HL-60 (cell line): ENCODE measurements around the gene ABCF1.
A peak's percentile ranks its signal among the peaks of the same experiment; 100 is the strongest.

ENCODE experiments used
- DNase-seq, 2 experiments: peaks; one replicate each; pipeline ENCODE4 v3.0.0-alpha.2; 2010 to 2020; ENCODE audit warnings: low read depth in 1 of 2, low spot score in 1 of 2
- H3K27ac ChIP-seq: fragments of 250-450 bp; sonication (Bioruptor Pico); replicated peaks from 2 replicates; pipeline ENCODE4 v1.5.1; 2020; ENCODE audit warnings: mild to moderate bottlenecking, moderate library complexity
- H3K27me3 ChIP-seq: fragments of 250-450 bp; sonication (Bioruptor Pico); 2 replicates; pipeline ENCODE4 v1.5.1; 2021; ENCODE audit warnings: mild to moderate bottlenecking, moderate library complexity; ENCODE audit not compliant: insufficient read depth, poor library complexity, severe bottlenecking
- H3K4me3 ChIP-seq: replicated peaks from 2 replicates; pipeline ENCODE4 v1.5.1; 2011; ENCODE audit warnings: mild to moderate bottlenecking, control low read depth, low read length; ENCODE audit not compliant: insufficient read depth
- GABPA ChIP-seq: IDR thresholded peaks from 2 replicates; pipeline ENCODE4 v1.6.1; 2012; ENCODE audit warnings: low read depth
- POLR2AphosphoS5 ChIP-seq: IDR thresholded peaks from 2 replicates; pipeline ENCODE4 v1.6.1; 2012; ENCODE audit warnings: low read depth
- SPI1 ChIP-seq: IDR thresholded peaks from 2 replicates; pipeline ENCODE4 v1.6.1; 2012; ENCODE audit warnings: low read depth, mild to moderate bottlenecking, borderline replicate concordance
- TF ChIP-seq, protein P1 (sequence below): IDR thresholded peaks from 2 replicates; pipeline ENCODE4 v1.6.1; 2012; ENCODE audit warnings: low read depth; ENCODE audit not compliant: insufficient replicate concordance
- TF ChIP-seq, protein P2 (sequence below): IDR thresholded peaks from one replicate; pipeline ENCODE4 v1.5.1; 2011; ENCODE audit warnings: low read length, control low read depth, inconsistent platforms; ENCODE audit not compliant: insufficient read depth

Gene ABCF1

DNA sequence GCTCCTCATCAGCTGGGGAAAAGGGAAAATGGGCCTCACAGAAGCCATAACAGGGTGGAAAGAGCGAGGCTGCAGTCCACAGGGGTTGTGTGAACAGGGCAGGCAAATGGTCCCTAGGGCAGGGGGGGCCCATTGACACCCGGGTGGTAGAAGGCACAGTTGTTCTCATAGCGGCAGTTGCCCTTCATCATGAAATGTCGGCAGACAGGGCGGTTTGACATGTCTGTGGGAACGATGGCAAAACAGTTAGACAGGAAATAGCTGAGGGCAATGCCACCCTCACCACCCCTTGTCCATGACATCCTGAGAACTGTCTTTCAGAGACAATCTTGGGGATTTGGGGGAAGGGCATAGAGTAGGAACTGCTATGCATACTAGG lies 30.2 kb downstream of the ABCF1 start:
- Histone ChIP-seq H3K27me3 (no peaks in the 10 kb centered on the region), H3K27ac (no peak overlapping the region), H3K4me3 (no peak overlapping the region)
- no peak for TF ChIP-seq SPI1
- DNase-seq: no peak

DNA sequence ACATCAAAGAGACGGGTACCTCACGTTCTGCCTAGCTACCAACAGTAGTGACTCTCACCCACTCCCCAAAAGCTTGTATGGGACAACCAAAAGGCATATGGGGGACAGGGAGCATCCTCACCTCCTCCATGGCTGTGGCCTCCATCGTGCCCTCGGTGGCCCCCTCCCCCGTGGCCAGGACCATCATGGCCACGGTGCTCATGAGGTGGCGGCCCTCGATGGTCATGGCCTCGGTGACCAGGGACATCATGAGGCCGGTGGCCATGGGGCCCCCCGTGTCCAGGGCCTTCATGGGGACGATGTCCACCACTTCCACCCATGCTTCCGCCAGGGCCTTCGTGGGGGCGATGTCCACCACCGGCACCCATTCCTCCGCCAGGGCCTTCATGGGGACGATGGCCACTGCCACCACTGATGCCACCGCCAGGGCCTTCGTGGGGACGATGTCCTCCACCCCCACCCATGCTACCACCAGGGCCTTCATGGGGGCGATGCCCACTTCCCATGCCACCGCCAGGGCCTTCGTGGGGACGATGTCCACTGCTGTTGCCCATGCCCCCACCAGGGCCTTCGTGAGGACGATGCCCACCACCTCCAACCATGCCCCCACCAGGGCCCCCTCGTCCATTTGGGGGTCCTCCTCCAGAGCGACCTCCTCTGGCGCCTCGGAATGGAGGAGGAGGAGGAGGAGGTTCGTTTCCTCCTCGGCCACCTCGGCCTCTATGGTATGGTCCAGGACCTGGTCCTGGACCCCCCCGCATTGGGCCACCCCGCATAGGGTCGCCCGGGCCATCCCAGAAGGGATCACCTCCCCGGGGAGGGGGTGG lies 30.8 kb downstream of the ABCF1 start:
- H3K4me3 ChIP-seq: no peak overlapping the region
- TF ChIP-seq, protein P1, sequence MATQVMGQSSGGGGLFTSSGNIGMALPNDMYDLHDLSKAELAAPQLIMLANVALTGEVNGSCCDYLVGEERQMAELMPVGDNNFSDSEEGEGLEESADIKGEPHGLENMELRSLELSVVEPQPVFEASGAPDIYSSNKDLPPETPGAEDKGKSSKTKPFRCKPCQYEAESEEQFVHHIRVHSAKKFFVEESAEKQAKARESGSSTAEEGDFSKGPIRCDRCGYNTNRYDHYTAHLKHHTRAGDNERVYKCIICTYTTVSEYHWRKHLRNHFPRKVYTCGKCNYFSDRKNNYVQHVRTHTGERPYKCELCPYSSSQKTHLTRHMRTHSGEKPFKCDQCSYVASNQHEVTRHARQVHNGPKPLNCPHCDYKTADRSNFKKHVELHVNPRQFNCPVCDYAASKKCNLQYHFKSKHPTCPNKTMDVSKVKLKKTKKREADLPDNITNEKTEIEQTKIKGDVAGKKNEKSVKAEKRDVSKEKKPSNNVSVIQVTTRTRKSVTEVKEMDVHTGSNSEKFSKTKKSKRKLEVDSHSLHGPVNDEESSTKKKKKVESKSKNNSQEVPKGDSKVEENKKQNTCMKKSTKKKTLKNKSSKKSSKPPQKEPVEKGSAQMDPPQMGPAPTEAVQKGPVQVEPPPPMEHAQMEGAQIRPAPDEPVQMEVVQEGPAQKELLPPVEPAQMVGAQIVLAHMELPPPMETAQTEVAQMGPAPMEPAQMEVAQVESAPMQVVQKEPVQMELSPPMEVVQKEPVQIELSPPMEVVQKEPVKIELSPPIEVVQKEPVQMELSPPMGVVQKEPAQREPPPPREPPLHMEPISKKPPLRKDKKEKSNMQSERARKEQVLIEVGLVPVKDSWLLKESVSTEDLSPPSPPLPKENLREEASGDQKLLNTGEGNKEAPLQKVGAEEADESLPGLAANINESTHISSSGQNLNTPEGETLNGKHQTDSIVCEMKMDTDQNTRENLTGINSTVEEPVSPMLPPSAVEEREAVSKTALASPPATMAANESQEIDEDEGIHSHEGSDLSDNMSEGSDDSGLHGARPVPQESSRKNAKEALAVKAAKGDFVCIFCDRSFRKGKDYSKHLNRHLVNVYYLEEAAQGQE: no peak
- TF ChIP-seq POLR2AphosphoS5: 0 out of 2 replicates have a peak, but pooled peaks have one; percentile 28
- H3K27ac ChIP-seq: no peak overlapping the region
- no peaks in the 10 kb centered on the region for H3K27me3 ChIP-seq
- no peak for DNase-seq

DNA sequence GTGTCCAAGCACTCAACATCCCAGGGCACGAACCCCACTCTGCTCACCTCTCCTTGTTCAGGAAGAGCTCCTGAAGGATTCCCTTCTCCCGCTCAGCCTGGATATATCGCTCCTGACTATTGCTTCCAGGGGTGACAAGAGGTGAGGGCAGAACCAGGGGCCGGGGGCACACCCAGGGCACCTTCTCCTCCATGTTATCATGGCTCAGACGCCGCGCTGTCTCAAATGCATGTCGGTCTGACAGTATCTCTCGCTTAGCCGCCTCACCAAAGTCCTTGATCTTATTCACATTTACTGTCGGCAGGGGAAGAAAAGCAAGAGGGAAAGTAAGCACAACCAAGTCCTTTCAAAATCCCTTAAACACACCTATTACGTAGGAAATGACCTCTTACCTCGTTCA lies 32.7 kb downstream of the ABCF1 start:
- H3K27me3 ChIP-seq: no peaks in the 10 kb centered on the region
- TF ChIP-seq, protein P1: no peak
- no peak for TF ChIP-seq GABPA
- H3K4me3 ChIP-seq: no peak overlapping the region
- no peak for DNase-seq
- H3K27ac ChIP-seq: no peak overlapping the region

- H3K4me3 ChIP-seq: no peak overlapping the region
- H3K27ac ChIP-seq: no peak overlapping the region
- no peak for TF ChIP-seq GABPA
- no peak for TF ChIP-seq SPI1
- TF ChIP-seq, protein P1: no peak
- TF ChIP-seq, protein P2, sequence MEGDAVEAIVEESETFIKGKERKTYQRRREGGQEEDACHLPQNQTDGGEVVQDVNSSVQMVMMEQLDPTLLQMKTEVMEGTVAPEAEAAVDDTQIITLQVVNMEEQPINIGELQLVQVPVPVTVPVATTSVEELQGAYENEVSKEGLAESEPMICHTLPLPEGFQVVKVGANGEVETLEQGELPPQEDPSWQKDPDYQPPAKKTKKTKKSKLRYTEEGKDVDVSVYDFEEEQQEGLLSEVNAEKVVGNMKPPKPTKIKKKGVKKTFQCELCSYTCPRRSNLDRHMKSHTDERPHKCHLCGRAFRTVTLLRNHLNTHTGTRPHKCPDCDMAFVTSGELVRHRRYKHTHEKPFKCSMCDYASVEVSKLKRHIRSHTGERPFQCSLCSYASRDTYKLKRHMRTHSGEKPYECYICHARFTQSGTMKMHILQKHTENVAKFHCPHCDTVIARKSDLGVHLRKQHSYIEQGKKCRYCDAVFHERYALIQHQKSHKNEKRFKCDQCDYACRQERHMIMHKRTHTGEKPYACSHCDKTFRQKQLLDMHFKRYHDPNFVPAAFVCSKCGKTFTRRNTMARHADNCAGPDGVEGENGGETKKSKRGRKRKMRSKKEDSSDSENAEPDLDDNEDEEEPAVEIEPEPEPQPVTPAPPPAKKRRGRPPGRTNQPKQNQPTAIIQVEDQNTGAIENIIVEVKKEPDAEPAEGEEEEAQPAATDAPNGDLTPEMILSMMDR: no peak
- TF ChIP-seq POLR2AphosphoS5: no peak
- no peak for DNase-seq
- H3K27me3 ChIP-seq: no peaks in the 10 kb centered on the region
Measured at GRCh38 chr6:30610065-30610464, 38.8 kb downstream of the ABCF1 start.
